K562 (cell line): ENCODE measurements around the gene GADD45GIP1. TPM values are rescaled to one million over a fixed set of nuclear protein-coding genes. Genes with fewer than 3 reads are reported as not detected.

Source experiments
- ATAC-seq: fragments of 200-7000 bp; cut with Tn5 transposase; 3 replicates; pipeline ENCODE4 v1.9.1; 2020; ENCODE audit warnings: moderate library complexity
- BruUV-seq: library from RNA; stranded (reverse); fragments of 400-500 nt; replicated peaks from 2 replicates; lab custom pipeline; 2021; lab: Mats Ljungman, UMichigan
- CTCF ChIA-PET: fragments of 300-600 bp; formaldehyde crosslinking; extraction: SDS; loops from one replicate; lab custom pipeline; 2021; ENCODE audit warnings: low intra/inter-chr PET ratio; lab: Yijun Ruan, JAX
- POLR2A ChIA-PET: fragments of 300-600, 350-650 bp; sonication (Branson Sonifier 250); formaldehyde crosslinking; extraction: SDS; loops from one replicate; lab custom pipeline; 2021; ENCODE audit warnings: antibody characterized with exemption, inconsistent platforms; lab: Yijun Ruan, JAX
- DNase-seq, 4 experiments: peaks; one replicate each; pipeline versions ENCODE4 v3.0.0 to v3.0.0-alpha.2; 2011 to 2018; ENCODE audit warnings: low spot score in 3 of 4, mixed read lengths in 3 of 4; ENCODE audit errors: extremely low read depth in 1 of 4
- FAIRE-seq: peaks from 2 replicates; lab custom pipeline; 2011; peaks lifted over from hg19 to GRCh38; lab: Jason Lieb, UNC
- H2AFZ ChIP-seq: 2 replicates; pipeline ENCODE4 v1.6.0; 2011; ENCODE audit warnings: low read depth, low read length, control low read depth, inconsistent platforms
- H3K27ac ChIP-seq: fragments of 200-600 bp; 3 replicates; pipeline ENCODE4 v1.8.0; 2011; ENCODE audit warnings: low read depth, mild to moderate bottlenecking, control low read depth, inconsistent platforms, low read length, moderate library complexity, mixed read lengths; ENCODE audit errors: extremely low read depth
- H3K27me3 ChIP-seq, 2 experiments: fragments of 300-600 bp in 1 of 2; 2 replicates in 1 of 2; 3 replicates in 1 of 2; pipeline versions ENCODE4 v1.6.0 to v1.8.0; 2011; ENCODE audit warnings: inconsistent platforms in 2 of 2, low read length in 2 of 2, mild to moderate bottlenecking in 1 of 2, mixed read lengths in 1 of 2, moderate library complexity in 1 of 2; ENCODE audit not compliant: control insufficient read depth in 2 of 2, insufficient read depth in 2 of 2
- H3K36me3 ChIP-seq: fragments of 300-600 bp; 3 replicates; pipeline ENCODE4 v1.8.0; 2011; ENCODE audit warnings: mild to moderate bottlenecking, low read length, inconsistent platforms; ENCODE audit not compliant: control insufficient read depth, insufficient read depth
- H3K4me1 ChIP-seq, 2 experiments: fragments of 200-600 bp in 1 of 2; replicated peaks in 1 of 2; 2 replicates in 1 of 2; 3 replicates in 1 of 2; pipeline versions ENCODE4 v1.5.1 to v1.8.0; 2011; ENCODE audit warnings: inconsistent platforms in 2 of 2, low read length in 2 of 2, mild to moderate bottlenecking in 1 of 2, mixed read lengths in 1 of 2, moderate library complexity in 1 of 2; ENCODE audit not compliant: control insufficient read depth in 2 of 2, insufficient read depth in 2 of 2
- H3K4me2 ChIP-seq: 2 replicates; pipeline ENCODE4 v1.6.1; 2011; ENCODE audit warnings: low read length, control low read depth, inconsistent platforms, mixed read lengths; ENCODE audit not compliant: insufficient read depth
- H3K4me3 ChIP-seq: fragments of 200-600 bp; sonication (generic), shearing (Covaris generic); 2 replicates; pipeline ENCODE4 v1.5.1; 2016; ENCODE audit warnings: control low read depth, inconsistent platforms
- H3K79me2 ChIP-seq: fragments of 200-600 bp; 3 replicates; pipeline ENCODE4 v1.8.0; 2011; ENCODE audit warnings: low read length, inconsistent platforms; ENCODE audit not compliant: control insufficient read depth, insufficient read depth
- H3K9ac ChIP-seq, 2 experiments: 2 replicates each; pipeline versions ENCODE4 v1.6.0 to v1.6.1; 2011; ENCODE audit warnings: low read depth in 2 of 2, low read length in 2 of 2, control low read depth in 1 of 2, inconsistent platforms in 1 of 2, mild to moderate bottlenecking in 1 of 2, mixed read lengths in 1 of 2; ENCODE audit not compliant: insufficient read depth in 1 of 2
- H3K9me1 ChIP-seq: one replicate; pipeline ENCODE4 v1.6.0; 2011; ENCODE audit warnings: inconsistent platforms, mild to moderate bottlenecking, low read length, moderate library complexity; ENCODE audit not compliant: control insufficient read depth, insufficient read depth
- H3K9me3 ChIP-seq: replicated peaks from 2 replicates; pipeline ENCODE4 v1.5.1; 2011; ENCODE audit warnings: low read depth, low read length, inconsistent platforms; ENCODE audit not compliant: control insufficient read depth, insufficient read depth
- H4K20me1 ChIP-seq: replicated peaks from 2 replicates; pipeline ENCODE4 v1.6.1; 2011; ENCODE audit warnings: low read length, inconsistent platforms, mixed read lengths; ENCODE audit not compliant: control insufficient read depth, insufficient read depth
- TCF7 ChIP-seq: sonication (generic); IDR thresholded peaks from 2 replicates; pipeline ENCODE4 v1.6.1; 2016; ENCODE audit warnings: antibody characterized with exemption, borderline replicate concordance
- ZNF75A ChIP-seq: fragments of 450-650 bp; formaldehyde crosslinking; IDR thresholded peaks from 2 replicates; pipeline ENCODE4 v1.4.0; 2020; ENCODE audit warnings: mild to moderate bottlenecking
- WGBS: fragments of 100-300 bp; shearing (Covaris generic); methylation state at CpG from one replicate; pipeline ENCODE4 v1.1.6; 2016; ENCODE audit warnings: low coverage, mixed read lengths; ENCODE audit not compliant: insufficient coverage; ENCODE audit errors: missing lambda C conversion rate; 5-methylcytosine and 5-hydroxymethylcytosine counted together
- in situ Hi-C: fragments of 300-500 bp; cut with MboI; formaldehyde crosslinking; loops from 4 replicates; pipeline ENCODE4 v1.15.0; 2018; ENCODE audit warnings: inconsistent platforms, mixed read lengths
- intact Hi-C: fragments of 100-400 bp; cut with micrococcal nuclease; formaldehyde crosslinking; loops from 2 replicates; pipeline ENCODE4 v1.14.2; 2022
- polyA plus RNA-seq, 8 experiments: library from polyadenylated mRNA; depleted of rRNA in 4 of 8; stranded (reverse) in 5 of 8; unstranded in 3 of 8; fragments of >200 nt; fragmentation: Nextera tagmentation in 2 of 8; fragmentation: Illumina TruSeq in 1 of 8; extraction: Ambion mirVana in 2 of 8; extraction: Trizol in 1 of 8; gene quantifications; 2 replicates each; pipeline versions ENCODE4 v1.2.1 to v1.2.3, GENCODE V29; 2011 to 2014; ENCODE audit warnings: inconsistent platforms in 1 of 8, missing spikeins in 1 of 8
- total RNA-seq, 7 experiments: library from RNA; depleted of rRNA in 6 of 7; stranded (reverse); fragments of >200 nt in 6 of 7; fragmentation: Illumina TruSeq in 2 of 7; extraction: Trizol in 2 of 7; gene quantifications; 2 replicates each; pipeline versions ENCODE4 v1.2.1 to v1.2.3, GENCODE V29; 2011 to 2021; ENCODE audit warnings: low replicate concordance in 1 of 7
- TF ChIP-seq, protein P1 (sequence below), 2 experiments: fragments of 200-800 bp in 1 of 2; sonication (Bioruptor generic) in 1 of 2; sonication (generic) in 1 of 2; formaldehyde crosslinking in 1 of 2; IDR thresholded peaks in 1 of 2; conservative IDR thresholded peaks in 1 of 2; 2 replicates each; pipeline versions ENCODE4 v1.5.0 to v1.6.1; 2016 to 2020; ENCODE audit warnings: missing compliant biosample characterization in 1 of 2, missing genetic modification characterization in 1 of 2, missing genetic modification reagents in 1 of 2
- TF ChIP-seq, protein P2 (sequence below): sonication (generic); formaldehyde crosslinking; IDR thresholded peaks from 2 replicates; pipeline ENCODE4 v1.8.0; 2022; ENCODE audit warnings: missing genetic modification reagents, mild to moderate bottlenecking, borderline replicate concordance

GADD45GIP1 gene
- total and polyA plus RNA-seq, 9 of the 15 experiments (the other 6 are each of a cell fraction or from before 2014, with no cell fraction given): 5.1 to 161 (median 29.2) TPM

DNA sequence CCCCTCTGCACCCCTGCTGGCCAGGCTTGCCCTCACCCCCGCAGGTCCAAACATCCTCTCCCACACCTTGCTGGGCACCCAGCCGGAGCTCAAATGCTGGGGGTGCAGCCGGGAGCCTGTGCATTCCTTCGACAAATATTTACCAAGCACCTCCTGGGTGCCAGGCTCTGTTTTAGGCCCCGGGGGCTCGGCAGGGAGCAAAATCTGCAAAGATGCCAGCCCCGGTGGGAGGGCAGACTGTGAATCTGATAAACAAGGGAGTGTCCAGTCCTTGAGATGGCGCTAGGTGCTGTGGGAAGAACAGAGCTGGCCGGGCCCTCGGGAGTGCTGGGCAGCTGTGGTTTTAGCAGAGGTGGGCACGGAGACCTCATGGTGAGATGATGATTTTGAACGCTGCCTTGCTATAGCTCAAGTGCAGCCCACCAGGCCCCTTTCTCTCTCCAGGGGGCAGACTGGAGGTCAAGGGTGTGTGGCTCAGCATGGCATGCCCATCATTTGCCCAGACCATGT is 48.9 kb upstream of the GADD45GIP1 start:
- Histone ChIP-seq H3K79me2 (peaks cover 32% of the 10 kb centered on the region), H3K9ac (0 out of 4 replicates have a peak overlapping the region, but pooled peaks of 1 of the 2 experiments have one; percentile 65), H4K20me1 (peaks cover 16% of the 10 kb centered on the region), H3K9me1 (peaks cover 8% of the 10 kb centered on the region), H3K9me3 (no peaks in the 10 kb centered on the region), H3K4me2 (no peak overlapping the region), H3K4me1 (peaks cover 0 to 52% of the 10 kb centered on the region in 2 experiments; a peak in 2 of 5 replicates), H3K4me3 (no peak overlapping the region), H2AFZ (no peak overlapping the region), H3K27me3 (no peaks in the 10 kb centered on the region), H3K36me3 (peaks cover 3% of the 10 kb centered on the region; the same call in 2 of the 3 replicates), H3K27ac (no peak overlapping the region)
- no peak for FAIRE-seq
- ChIA-PET CTCF (no interaction called here), POLR2A (interaction anchor here (0.6 to 1.5 kb wide), 3 partner anchors 9 to 740 kb away, joined by 3 to 4 read pairs (median 3); no protein-coding TSS in a partner anchor)
- WGBS: 72% methylated on average over 11 of the region's 12 CpGs
- in situ Hi-C loops (no loop called here), intact Hi-C loops (no loop called here)
- TF ChIP-seq TCF7: no peak
- TF ChIP-seq ZNF75A: no peak
- TF ChIP-seq, protein P1, sequence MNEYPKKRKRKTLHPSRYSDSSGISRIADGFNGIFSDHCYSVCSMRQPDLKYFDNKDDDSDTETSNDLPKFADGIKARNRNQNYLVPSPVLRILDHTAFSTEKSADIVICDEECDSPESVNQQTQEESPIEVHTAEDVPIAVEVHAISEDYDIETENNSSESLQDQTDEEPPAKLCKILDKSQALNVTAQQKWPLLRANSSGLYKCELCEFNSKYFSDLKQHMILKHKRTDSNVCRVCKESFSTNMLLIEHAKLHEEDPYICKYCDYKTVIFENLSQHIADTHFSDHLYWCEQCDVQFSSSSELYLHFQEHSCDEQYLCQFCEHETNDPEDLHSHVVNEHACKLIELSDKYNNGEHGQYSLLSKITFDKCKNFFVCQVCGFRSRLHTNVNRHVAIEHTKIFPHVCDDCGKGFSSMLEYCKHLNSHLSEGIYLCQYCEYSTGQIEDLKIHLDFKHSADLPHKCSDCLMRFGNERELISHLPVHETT (CRISPR knock-in tag; conservative IDR thresholded peaks at IDR 0.05 in 1 of 2, IDR thresholded peaks at IDR 0.05 in 1 of 2): no peak
- TF ChIP-seq, protein P2, sequence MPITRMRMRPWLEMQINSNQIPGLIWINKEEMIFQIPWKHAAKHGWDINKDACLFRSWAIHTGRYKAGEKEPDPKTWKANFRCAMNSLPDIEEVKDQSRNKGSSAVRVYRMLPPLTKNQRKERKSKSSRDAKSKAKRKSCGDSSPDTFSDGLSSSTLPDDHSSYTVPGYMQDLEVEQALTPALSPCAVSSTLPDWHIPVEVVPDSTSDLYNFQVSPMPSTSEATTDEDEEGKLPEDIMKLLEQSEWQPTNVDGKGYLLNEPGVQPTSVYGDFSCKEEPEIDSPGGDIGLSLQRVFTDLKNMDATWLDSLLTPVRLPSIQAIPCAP (CRISPR knock-in tag): no peak
- BruUV-seq: no TSS peak
- DNase-seq: no peak
- no peak for ATAC-seq
